Non-pigmented ciliary epithelial cell (primary cell): ENCODE results near the gene ZNF354C.

Source experiments
- DNase-seq: peaks from one replicate; pipeline ENCODE4 v3.0.0-alpha.2; 2010; ENCODE audit warnings: low read depth

The ZNF354C gene

DNA sequence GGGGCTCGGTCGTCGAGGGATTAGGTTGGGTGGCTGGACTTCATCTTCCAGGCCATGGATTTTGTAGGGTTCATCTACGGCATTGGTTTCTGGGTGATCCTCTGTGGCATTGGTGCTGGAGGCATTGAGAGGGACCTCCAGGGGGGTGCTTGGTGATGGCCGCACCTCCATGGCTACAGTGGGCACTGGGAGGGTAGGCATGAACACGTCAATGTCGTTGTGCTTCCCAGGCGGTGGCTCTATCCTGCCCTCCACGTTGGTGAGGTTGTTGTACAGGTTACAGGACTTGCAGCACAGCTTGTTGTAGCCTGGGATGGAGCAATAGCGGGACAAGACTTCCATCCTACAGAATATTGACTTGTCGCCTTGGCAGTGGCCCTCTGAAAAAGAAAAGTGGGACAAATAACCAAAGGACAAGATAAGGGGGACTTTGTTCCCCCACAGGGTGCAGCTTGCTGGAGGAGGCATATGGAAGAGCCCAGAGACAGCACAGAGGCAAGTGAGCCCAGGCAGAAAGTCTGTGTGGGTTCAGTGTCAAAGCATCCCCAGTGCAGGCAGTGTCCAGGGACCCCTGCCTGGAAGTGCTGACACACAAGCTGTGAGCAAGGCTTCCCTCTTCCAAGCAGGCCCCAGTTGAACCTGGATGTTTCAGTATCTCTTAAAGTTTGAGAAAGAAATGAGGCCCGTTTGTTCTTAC lies 53.9 kb downstream of the ZNF354C start:
- no peak for DNase-seq

DNA sequence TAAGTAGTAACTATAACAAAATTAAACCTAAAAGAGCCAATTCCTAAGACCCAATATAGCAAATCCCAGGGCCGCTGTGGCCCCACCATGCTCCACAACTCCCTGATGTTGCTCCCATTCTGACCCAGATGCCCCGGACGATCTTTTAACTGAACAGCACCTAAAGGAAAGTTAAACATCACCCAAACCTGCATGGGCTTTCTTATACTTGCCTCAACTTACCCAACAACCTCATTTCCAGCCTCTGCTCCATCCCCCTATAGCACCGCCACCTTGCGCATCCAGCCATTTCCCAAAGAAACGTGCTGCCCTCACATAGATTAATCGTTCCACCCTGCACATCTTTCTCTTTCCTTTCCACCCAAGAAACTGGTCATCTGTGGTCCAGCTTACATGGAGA lies 54.6 kb downstream of the ZNF354C start:
- no peak for DNase-seq

GRCh38 chr5:179115307-179115706 lies 55.1 kb downstream of the ZNF354C start:
- DNase-seq = no peak

GRCh38 chr5:179115845-179116524 lies 55.8 kb downstream of the ZNF354C start:
- DNase-seq = no peak

DNA sequence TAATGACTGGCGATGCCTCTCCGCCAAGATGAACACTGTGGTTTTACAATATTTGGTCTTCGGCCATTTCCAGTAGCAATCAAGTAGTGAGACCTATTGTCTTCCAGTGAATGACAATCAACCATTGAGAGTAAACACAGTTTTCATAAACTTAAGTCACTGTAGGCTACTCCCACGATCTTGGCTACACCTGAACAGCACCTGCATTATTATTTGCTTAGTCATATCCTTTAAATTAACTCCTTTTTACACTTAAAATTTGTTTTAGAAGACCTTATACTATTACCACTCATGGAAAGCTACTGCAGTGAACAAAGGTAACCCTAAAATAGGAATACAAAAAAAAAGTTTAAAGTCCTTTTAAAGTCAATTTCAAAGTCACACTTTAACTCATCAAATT lies 58.2 kb downstream of the ZNF354C start:
- DNase-seq = no peak

DNA sequence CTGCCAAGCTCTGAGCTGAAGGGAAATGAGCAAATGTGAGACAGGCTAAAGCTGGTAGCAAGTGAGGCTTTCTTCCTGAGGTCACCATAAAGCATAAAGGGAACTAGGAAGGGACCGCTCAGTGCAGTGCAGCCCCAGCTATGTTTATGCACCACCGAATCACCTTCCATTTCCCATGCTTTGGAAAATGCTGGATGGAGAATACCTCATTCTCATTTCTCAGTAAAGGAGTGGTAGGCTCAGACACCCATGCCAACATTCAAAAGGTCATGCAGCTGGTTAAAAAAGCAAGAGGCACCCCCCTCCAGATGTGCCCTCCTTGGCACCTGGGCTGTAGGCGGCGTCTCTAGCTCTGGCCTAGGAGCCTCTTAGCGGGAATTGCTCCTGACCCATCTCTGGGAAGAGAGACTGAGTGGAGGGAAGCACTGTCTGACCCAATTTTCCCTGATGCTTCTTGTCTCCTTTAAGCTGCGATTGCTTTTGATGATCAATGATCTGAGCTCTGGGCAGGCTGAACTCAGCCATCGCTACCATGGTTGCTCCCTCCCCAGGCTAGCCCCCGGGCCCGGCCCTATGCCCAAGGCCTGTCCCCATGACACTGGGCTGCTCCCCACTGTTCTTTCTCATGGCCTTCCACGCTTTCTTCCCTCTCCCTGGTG lies 58.7 kb downstream of the ZNF354C start:
- DNase-seq = no peak

GRCh38 chr5:179119415-179120170 lies 59.4 kb downstream of the ZNF354C start:
- DNase-seq = no peak

GRCh38 chr5:179120421-179120861 lies 60.3 kb downstream of the ZNF354C start:
- no peak for DNase-seq

GRCh38 chr5:179120951-179121666 lies 60.9 kb downstream of the ZNF354C start:
- no peak for DNase-seq

GRCh38 chr5:179121667-179122111 lies 61.5 kb downstream of the ZNF354C start:
- DNase-seq = no peak

- DNase-seq = no peak
Measured at GRCh38 chr5:179122411-179123108, 62.4 kb downstream of the ZNF354C start.

DNA sequence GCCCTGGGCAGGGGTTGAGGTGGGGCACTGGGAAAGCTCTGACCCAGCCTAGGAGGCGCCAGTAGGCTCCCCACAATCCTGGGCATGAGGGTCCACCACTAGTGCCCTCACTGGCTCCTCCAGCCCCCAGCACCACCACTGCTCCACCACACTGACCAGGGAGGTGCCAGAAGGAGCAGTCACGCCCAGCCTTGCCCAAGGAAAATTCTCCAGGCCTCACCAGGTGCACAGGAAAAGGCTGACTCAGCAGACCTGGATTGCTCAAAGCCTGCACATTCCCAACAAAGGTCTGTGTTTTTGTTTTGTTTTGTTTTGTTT lies 62.9 kb downstream of the ZNF354C start:
- DNase-seq = no peak

GRCh38 chr5:179123491-179124272 lies 63.5 kb downstream of the ZNF354C start:
- no peak for DNase-seq

DNA sequence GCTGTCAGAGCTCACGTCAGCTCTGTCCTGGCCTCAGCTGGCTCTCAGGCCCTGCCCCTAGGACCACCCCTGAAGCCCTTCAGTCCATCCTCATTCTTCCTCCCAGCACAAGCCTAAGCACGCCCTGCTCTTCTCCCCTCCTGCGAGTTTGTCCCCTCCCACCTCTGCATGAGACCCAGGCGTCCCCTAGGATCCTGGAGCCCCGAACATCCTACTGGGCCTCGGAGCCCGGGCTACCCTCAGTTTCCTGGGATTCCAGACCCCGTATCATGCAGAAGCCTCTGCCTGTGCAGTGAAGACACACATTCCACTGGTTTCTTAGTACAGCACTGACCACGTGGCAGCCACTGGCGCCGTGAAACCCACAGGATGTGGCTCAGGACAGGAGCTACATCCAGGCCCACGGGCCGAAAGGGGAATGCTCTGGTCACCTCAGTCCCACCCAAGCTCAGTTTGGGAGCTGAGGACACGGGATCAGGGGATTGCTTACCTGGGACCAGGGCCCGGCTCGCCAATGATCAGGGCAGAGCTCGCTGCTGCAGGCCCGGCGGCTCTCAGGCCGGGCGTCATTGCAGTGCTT lies 64.2 kb downstream of the ZNF354C start:
- no peak for DNase-seq

DNA sequence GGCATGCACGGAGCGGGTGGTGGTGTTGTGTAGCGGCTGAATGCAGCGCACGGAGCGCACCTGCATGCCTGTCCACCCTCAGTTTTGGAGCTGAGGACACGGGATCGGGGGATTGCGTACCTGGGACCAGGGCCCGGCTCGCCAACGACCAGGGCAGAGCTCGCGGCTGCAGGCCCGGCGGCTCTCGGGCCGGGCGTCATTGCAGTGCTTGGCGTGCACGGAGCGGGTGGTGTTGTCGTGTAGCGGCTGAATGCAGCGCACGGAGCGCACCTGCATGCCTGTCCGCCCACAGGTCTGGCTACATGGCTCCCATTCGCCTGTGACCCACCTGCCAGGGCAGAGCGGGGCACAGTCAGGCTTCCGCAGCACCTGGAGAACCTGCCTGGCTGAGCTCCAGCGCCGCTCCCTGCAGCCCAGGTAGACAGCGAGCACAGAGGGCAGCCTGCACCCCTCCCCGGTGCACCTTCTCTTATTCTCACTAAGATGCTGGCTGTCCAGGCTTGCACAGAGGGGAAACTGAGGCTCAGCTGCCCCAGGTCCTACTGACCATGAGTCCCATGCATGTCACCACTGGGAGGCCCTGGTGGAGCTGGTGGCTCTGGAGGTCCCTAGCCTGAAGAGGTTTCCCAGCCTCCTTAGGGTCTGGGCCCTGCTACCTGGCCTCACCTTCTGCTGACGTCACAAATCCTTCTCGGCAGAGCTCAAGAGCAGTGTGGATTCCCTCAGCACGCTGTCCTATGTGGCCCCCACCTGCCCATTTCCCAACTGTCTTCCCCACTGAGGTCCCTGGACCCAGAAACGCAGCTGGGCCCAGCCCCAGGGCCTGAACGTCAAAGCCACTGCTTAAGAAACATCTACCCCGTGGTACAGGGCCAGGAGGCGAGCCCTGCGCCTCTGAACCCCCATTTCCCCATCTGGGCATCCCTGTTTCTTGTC lies 64.9 kb downstream of the ZNF354C start:
- no peak for DNase-seq

GRCh38 chr5:179125789-179126505 lies 65.8 kb downstream of the ZNF354C start:
- no peak for DNase-seq

GRCh38 chr5:179126506-179126991 lies 66.4 kb downstream of the ZNF354C start:
- DNase-seq = no peak
